ENCODE data around the gene CDYL. TPM values are rescaled to one million over a fixed set of nuclear protein-coding genes. Genes with fewer than 3 reads are reported as not detected.
"Not testable (repeated sequence)": the region's sequence is repeated elsewhere in the genome, so short reads cannot be mapped to it uniquely, and the experiment has no call there.

The CDYL gene
- total and polyA plus RNA-seq, 5 donors from 2014 or later, result 3.1 to 27.0 (median 4.1) TPM

DNA sequence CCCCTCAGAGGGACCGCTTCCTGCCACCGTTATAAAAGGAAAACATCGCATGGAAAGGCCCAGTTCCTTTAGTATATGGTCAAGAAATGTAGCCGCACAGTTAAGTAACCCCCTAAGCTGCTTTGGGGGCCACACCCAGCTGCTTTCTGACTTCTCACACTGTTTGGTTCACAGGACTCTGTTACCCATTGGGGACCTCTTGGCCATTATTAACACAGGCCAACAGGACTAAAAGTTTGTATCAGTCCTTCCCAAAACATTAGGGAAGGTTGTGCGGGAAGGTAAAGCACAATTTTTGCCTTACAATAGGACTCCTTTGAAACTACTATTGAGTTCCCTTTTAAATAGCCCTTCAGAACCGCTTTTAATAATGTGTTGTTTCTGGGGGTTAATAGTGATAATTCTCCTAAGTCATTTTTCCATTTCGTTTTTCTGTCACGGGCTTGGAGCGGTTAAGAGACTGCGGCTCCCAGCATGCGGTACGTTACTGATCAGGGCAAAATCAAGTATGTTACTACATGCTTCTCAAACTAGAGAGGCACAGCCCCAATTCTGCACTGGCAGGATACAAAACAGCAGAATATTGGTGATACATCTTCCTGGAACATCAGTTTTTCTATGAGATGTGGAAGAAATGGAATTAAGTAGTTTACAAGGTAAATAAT is 228.3 kb downstream of the CDYL start:
- Histone ChIP-seq H3K36me3 (ENCODE audit: control insufficient read depth, insufficient read depth, low read length) (peaks cover 10% of the 10 kb centered on the region), H3K9me3 (ENCODE audit: control insufficient read depth in 2 of 2, low read length in 2 of 2) (no peaks in the 10 kb centered on the region), H3K4me3 (ENCODE audit: low read depth, low read length) (peak overlapping the region; percentile 79), H3K27me3 (ENCODE audit: control insufficient read depth, insufficient read depth, low read length) (no peaks in the 10 kb centered on the region), H3K4me1 (ENCODE audit: control insufficient read depth, insufficient read depth, low read length, poor library complexity, severe bottlenecking) (peaks cover 12% of the 10 kb centered on the region), H3K27ac (ENCODE audit: insufficient read depth, low read length, poor library complexity, severe bottlenecking) (peak overlapping the region; percentile 80)
- H3K27ac Mint-ChIP-seq, result peak overlapping the region; percentile 94 to 97 (median 96)
- peaks cover 18% of the 10 kb centered on the region for H3K36me3 Mint-ChIP-seq
- no peaks in the 10 kb centered on the region for H3K9me3 Mint-ChIP-seq
- H3K4me1 Mint-ChIP-seq, result peaks cover 6 to 17% (median 11%) of the 10 kb centered on the region in 4 donors
- no peaks in the 10 kb centered on the region for H3K27me3 Mint-ChIP-seq
- ATAC-seq (ENCODE audit: low read depth in 2 of 2) (peak in 1 of 2 donors; percentile 0), DNase-seq (peak in 1 of 3 donors; percentile 5)
- peak overlapping the region; percentile 94 to 98 (median 94) for H3K4me3 Mint-ChIP-seq

DNA sequence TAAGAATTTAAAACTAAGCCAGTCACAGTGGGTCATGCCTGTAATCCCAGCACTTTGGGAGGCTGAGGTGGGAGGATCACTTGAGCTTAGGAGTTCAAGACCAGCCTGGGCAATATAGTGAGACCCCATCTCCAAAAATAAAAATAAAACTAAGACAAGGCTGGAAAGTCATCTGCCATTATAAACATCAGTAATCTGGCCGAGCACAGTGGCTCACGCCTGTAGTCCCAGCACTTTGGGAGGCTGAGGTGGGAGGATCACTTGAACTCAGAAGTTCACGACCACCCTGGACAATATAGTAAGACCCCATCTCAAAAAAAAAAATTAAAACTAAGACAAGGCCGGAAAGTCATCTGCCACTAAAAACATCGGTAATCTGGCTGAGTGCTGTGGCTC is 228.8 kb downstream of the CDYL start:
- not testable (repeated sequence) for H3K9me3 ChIP-seq (ENCODE audit: control insufficient read depth in 2 of 2, low read length in 2 of 2); ATAC-seq (ENCODE audit: low read depth in 2 of 2); H3K27ac ChIP-seq (ENCODE audit: insufficient read depth, low read length, poor library complexity, severe bottlenecking); H3K27me3 Mint-ChIP-seq; DNase-seq; H3K27me3 ChIP-seq (ENCODE audit: control insufficient read depth, insufficient read depth, low read length); H3K4me3 ChIP-seq (ENCODE audit: low read depth, low read length); H3K9me3 Mint-ChIP-seq
- peak overlapping the region in 3 of 4 donors; percentile 94 to 95 (median 94) for H3K4me3 Mint-ChIP-seq
- Histone ChIP-seq H3K4me1 (ENCODE audit: control insufficient read depth, insufficient read depth, low read length, poor library complexity, severe bottlenecking) (peaks cover 12% of the 10 kb centered on the region), H3K36me3 (ENCODE audit: control insufficient read depth, insufficient read depth, low read length) (peaks cover 10% of the 10 kb centered on the region)
- H3K36me3 Mint-ChIP-seq, result peaks cover 15% of the 10 kb centered on the region
- H3K4me1 Mint-ChIP-seq, result peaks cover 6 to 17% (median 11%) of the 10 kb centered on the region in 4 donors
- H3K27ac Mint-ChIP-seq, result peak overlapping the region in 2 of 3 donors; percentile 94 to 96

Other genes with a start within 250 kb of the CDYL start
- gene RPP40, start 227.6 kb downstream of the CDYL start, total RNA-seq, result 1.6 TPM
- 10 to 100 TPM; 12.9 to 20.2 (median 17.2) TPM for gene RPP40, start 227.6 kb downstream of the CDYL start, polyA plus RNA-seq

Measured in CD4-positive, CD25-positive, alpha-beta regulatory T cell (primary cell).